Neural cell (in vitro differentiated cells): ENCODE measurements around the gene TNK2. TPM values are rescaled to one million over a fixed set of nuclear protein-coding genes. Genes with fewer than 3 reads are reported as not detected.
"Not testable (repeated sequence)": the region's sequence is repeated elsewhere in the genome, so short reads cannot be mapped to it uniquely, and the experiment has no call there.

Experiments
- H2AFZ ChIP-seq: fragments of 200-600, 300-800 bp; sonication (generic), shearing (Covaris generic); 2 replicates; pipeline ENCODE4 v1.6.0; 2014; ENCODE audit warnings: low read depth, mild to moderate bottlenecking, antibody characterized with exemption, low read length, moderate library complexity
- H3F3A ChIP-seq: fragments of 200-600 bp; shearing (Covaris generic); 2 replicates; pipeline ENCODE4 v1.6.1; 2016; ENCODE audit warnings: mild to moderate bottlenecking, moderate library complexity, mixed read lengths, antibody characterized with exemption, low read length; ENCODE audit not compliant: insufficient read depth, poor library complexity, severe bottlenecking
- H3K27ac ChIP-seq: fragments of 200-600, 300-800 bp; sonication (generic), shearing (Covaris generic); 2 replicates; pipeline ENCODE4 v1.5.1; 2014; ENCODE audit warnings: mild to moderate bottlenecking, low read length, moderate library complexity
- H3K27me3 ChIP-seq: fragments of 300-800, 200-600 bp; sonication (generic), shearing (Covaris generic); 2 replicates; pipeline ENCODE4 v1.6.0; 2014; ENCODE audit warnings: mild to moderate bottlenecking, low read depth, low read length, moderate library complexity; ENCODE audit not compliant: insufficient read depth
- H3K36me3 ChIP-seq: fragments of 300-800, 200-600 bp; sonication (generic), shearing (Covaris generic); 2 replicates; pipeline ENCODE4 v1.5.1; 2014; ENCODE audit warnings: mild to moderate bottlenecking, antibody characterized with exemption, low read length, moderate library complexity; ENCODE audit not compliant: insufficient read depth
- H3K4me2 ChIP-seq: fragments of 300-800, 200-600 bp; sonication (generic), shearing (Covaris generic); 2 replicates; pipeline ENCODE4 v1.6.0; 2014; ENCODE audit warnings: mild to moderate bottlenecking, low read length
- H3K4me3 ChIP-seq: fragments of 300-800, 200-600 bp; sonication (generic), shearing (Covaris generic); 2 replicates; pipeline ENCODE4 v1.5.1; 2014; ENCODE audit warnings: mild to moderate bottlenecking, low read length, moderate library complexity
- H3K79me2 ChIP-seq: fragments of 200-600 bp; shearing (Covaris generic); replicated peaks from 2 replicates; pipeline ENCODE4 v1.6.0; 2014; ENCODE audit warnings: mild to moderate bottlenecking, low read length, moderate library complexity; ENCODE audit not compliant: insufficient read depth
- H3K9ac ChIP-seq: fragments of 300-800, 200-600 bp; sonication (generic), shearing (Covaris generic); 2 replicates; pipeline ENCODE4 v1.6.1; 2016; ENCODE audit warnings: mild to moderate bottlenecking, low read length, mixed read lengths
- H3K9me2 ChIP-seq: fragments of 200-600 bp; shearing (Covaris generic); 2 replicates; pipeline ENCODE4 v1.6.1; 2016; ENCODE audit warnings: mild to moderate bottlenecking, low read length, mixed read lengths; ENCODE audit not compliant: insufficient read depth
- H3K9me3 ChIP-seq: fragments of 200-600, 300-800 bp; sonication (generic), shearing (Covaris generic); 2 replicates; pipeline ENCODE4 v1.6.1; 2016; ENCODE audit warnings: mild to moderate bottlenecking, mixed run types, low read length, moderate library complexity, mixed read lengths
- H4K20me1 ChIP-seq: fragments of 200-600 bp; shearing (Covaris generic); 2 replicates; pipeline ENCODE4 v1.6.1; 2016; ENCODE audit warnings: mild to moderate bottlenecking, mixed run types; ENCODE audit not compliant: insufficient read depth
- polyA plus RNA-seq: library from polyadenylated mRNA; depleted of rRNA; stranded (reverse); fragments of >200 nt; gene quantifications from 2 replicates; pipeline ENCODE4 v1.2.3, GENCODE V29; 2014

The TNK2 gene
- polyA plus RNA-seq, 1 donor from 2014 or later: 16.3 TPM

DNA sequence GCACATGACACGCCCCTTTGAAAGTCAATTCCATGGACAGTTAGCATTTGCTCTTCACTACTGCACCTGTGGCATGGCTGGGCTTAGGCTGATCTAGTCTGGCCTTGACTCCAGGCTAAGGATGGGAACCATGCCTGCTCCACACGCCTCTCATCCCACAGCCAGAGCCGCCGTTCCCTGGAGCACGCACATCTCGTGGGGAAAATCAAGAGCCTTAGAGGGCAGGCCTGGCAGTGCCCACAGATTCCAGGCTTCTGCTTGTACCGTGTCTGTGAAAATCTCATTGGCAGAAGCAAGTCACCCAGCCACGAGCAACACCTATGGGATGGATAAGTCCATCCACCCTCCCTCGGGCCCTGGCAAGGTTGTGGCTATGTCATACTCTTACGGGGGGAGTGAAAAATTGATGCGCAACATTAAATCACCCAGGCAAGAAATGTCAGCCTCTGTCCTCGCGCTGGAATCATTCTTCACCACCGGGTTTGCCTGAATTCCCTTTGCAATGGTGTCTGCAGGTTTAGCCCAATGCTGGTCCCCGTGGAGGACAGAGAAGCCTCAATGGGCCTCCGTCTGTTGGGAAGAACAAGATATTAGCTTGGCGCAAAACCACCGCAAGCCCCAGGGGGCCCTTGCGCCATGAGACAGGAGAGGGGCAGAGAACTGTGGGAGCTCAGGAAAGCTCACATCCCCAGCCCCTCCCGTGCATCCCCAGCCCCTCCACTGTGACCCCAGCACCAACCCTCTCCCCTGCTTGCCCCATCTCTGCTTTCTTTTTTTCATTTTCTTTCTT lies 38.8 kb upstream of the TNK2 start:
- not testable (repeated sequence) for H3K36me3 ChIP-seq

GRCh38 chr3:195941265-195941815 lies 33.0 kb upstream of the TNK2 start:
- not testable (repeated sequence) for H3K9me2 ChIP-seq, H3K27ac ChIP-seq, H3K36me3 ChIP-seq, H3K4me3 ChIP-seq, H3K9me3 ChIP-seq, H3K9ac ChIP-seq, H3K79me2 ChIP-seq, H3K27me3 ChIP-seq, H3F3A ChIP-seq, H3K4me2 ChIP-seq, H2AFZ ChIP-seq, H4K20me1 ChIP-seq

More for the DNA sequence above, 38.8 kb upstream of the TNK2 start:
- not testable (repeated sequence) for H3K4me3 ChIP-seq, H2AFZ ChIP-seq, H3K79me2 ChIP-seq, H3K27ac ChIP-seq, H3K9ac ChIP-seq, H3K9me3 ChIP-seq, H3K4me2 ChIP-seq, H3F3A ChIP-seq, H3K9me2 ChIP-seq, H3K27me3 ChIP-seq, H4K20me1 ChIP-seq

DNA sequence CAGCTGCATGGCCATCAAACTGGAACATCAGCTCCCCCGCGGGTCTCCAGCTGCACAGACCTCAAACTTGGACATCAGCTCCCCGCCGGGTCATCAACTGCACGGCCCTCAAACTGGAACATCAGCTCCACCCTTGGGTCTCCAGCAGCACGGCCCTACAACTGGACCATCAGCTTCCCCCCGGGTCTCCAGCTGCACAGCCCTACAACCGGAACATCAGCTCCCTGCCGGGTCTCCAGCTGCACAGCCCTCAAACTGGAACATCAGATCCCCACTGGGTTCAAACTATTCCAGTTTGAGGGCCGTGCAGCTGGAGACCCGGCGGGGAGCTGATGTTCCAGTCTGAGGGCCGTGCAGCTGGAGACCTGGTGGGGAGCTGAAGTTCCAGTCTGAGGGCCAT lies 32.5 kb upstream of the TNK2 start:
- H2AFZ ChIP-seq, H3K9me3 ChIP-seq, H3K36me3 ChIP-seq, H3K9ac ChIP-seq, H3K4me2 ChIP-seq, H3F3A ChIP-seq, H3K27me3 ChIP-seq, H3K27ac ChIP-seq, H3K9me2 ChIP-seq, H3K79me2 ChIP-seq, H4K20me1 ChIP-seq, H3K4me3 ChIP-seq: not testable (repeated sequence)

GRCh38 chr3:195939526-195940470 lies 31.4 kb upstream of the TNK2 start:
- H2AFZ ChIP-seq, H3F3A ChIP-seq, H3K36me3 ChIP-seq, H3K4me2 ChIP-seq, H3K9me3 ChIP-seq, H3K4me3 ChIP-seq, H4K20me1 ChIP-seq, H3K27me3 ChIP-seq, H3K9me2 ChIP-seq, H3K27ac ChIP-seq, H3K9ac ChIP-seq, H3K79me2 ChIP-seq: not testable (repeated sequence)

DNA sequence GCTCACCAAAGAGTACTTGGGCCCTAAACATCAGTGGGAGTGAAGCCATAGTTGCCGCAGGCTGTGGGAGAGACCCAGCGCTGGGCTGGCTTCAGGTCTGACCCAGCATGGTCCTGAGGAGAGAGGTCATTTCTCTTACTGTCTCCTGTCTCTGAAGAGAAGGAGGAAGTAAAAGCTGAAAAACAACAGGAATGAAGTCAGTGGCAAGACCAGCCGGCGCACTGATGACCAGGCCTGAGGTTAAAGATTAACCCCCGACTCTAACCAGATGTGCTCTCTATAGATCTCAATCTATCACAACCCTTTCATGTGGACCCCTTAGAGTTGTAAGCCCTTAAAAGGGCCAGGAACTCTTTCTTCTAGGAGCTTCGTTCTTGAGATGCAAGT lies 24.7 kb upstream of the TNK2 start:
- H4K20me1 ChIP-seq, H3K4me3 ChIP-seq, H3K4me2 ChIP-seq, H2AFZ ChIP-seq, H3K79me2 ChIP-seq, H3K27me3 ChIP-seq, H3K9me3 ChIP-seq, H3K9ac ChIP-seq, H3K27ac ChIP-seq, H3K9me2 ChIP-seq, H3F3A ChIP-seq, H3K36me3 ChIP-seq: not testable (repeated sequence)
